Pancreas (tissue), 10 donors: Measurements from ENCODE around the gene ASS1. TPM values are rescaled to one million over a fixed set of nuclear protein-coding genes. Genes with fewer than 3 reads are reported as not detected.

Experiments used
- ATAC-seq, 4 donors: fragments of 200-7000 bp; cut with Tn5 transposase; one replicate each; pipeline versions ENCODE4 v1.8.0 to v1.9.1; 2020; ENCODE audit warnings: mild to moderate bottlenecking in 4 of 4, moderate library complexity in 4 of 4
- DNase-seq, 6 donors: peaks; one replicate each; pipeline ENCODE4 v3.0.0-alpha.2; 2020
- FAIRE-seq: peaks from 2 replicates; lab custom pipeline; 2012; peaks lifted over from hg19 to GRCh38; lab: Jason Lieb, UNC
- H3K27ac ChIP-seq, 4 donors: fragments of 200-600 bp; sonication (generic); 1 replicate in 3 of 4; 2 replicates in 1 of 4; pipeline versions ENCODE4 v1.5.0 to v1.8.0; 2020
- H3K27me3 ChIP-seq, 4 donors: fragments of 200-600 bp; one replicate each; pipeline ENCODE4 v1.8.0; 2021
- H3K36me3 ChIP-seq, 3 donors: fragments of 200-600 bp; sonication (generic) in 1 of 3; one replicate each; pipeline versions ENCODE4 v1.5.0 to v1.8.0; 2020 to 2021
- H3K4me1 ChIP-seq, 3 donors: fragments of 200-600 bp; one replicate each; pipeline ENCODE4 v1.8.0; 2021
- H3K4me3 ChIP-seq, 4 donors: fragments of 200-600 bp; sonication (generic) in 2 of 4; one replicate each; pipeline versions ENCODE4 v1.5.0 to v1.8.0; 2020 to 2021
- H3K9me3 ChIP-seq, 4 donors: fragments of 200-600 bp; one replicate each; pipeline ENCODE4 v1.8.0; 2021
- WGBS, 2 donors: extraction: QIAGEN DNeasy Blood & Tissue Kit; methylation state at CpG; one replicate each; pipeline ENCODE4 v1.1.7; 2013; 5-methylcytosine and 5-hydroxymethylcytosine counted together
- intact Hi-C, 3 donors: fragments of 100-400 bp; cut with DNase I; formaldehyde crosslinking; loops; one replicate each; pipeline versions ENCODE4 v1.11.1 to v1.14.2; 2022
- polyA plus RNA-seq, 2 donors: library from polyadenylated mRNA; stranded (reverse); fragments of 200-250 nt; gene quantifications; one replicate each; pipeline ENCODE4 v1.2.3, GENCODE V29; 2013
- total RNA-seq, 6 donors: library from RNA; stranded (reverse); fragmentation: NEBNext Ultra II Directional in 4 of 6; extraction: Animal tissue kit (Norgen Biotek cat#: 25700) in 4 of 6; gene quantifications; one replicate each; pipeline versions ENCODE4 v1.2.1 to v1.2.4, GENCODE V29; 2021 to 2023
- TF ChIP-seq, protein P1 (sequence below), 4 donors: fragments of 200-600 bp; sonication (generic) in 3 of 4; IDR thresholded peaks; one replicate each; pipeline versions ENCODE4 v1.5.0 to v1.8.0; 2021; ENCODE audit warnings: antibody characterized with exemption in 4 of 4
- donor health status: healthy with polysubstance abuse.
- donor health status: DM: no; HTN: no; CAD: no; lungs with moderate emphysema.
- donor health status: DM: no; HTN: no; CAD: no.
- donor health status: control.
- donor health status: control.
- donor health status: Bipolar disorder and iron deficiency.
- donor health status: DM: yes; HTN: yes; CAD: no.
- donor health status: DM: no; HTN: no; CAD: no.
- donor health status: DM: no; HTN: no; CAD: no.
- donor health status: DM: yes; HTN: yes; CAD: no.

ASS1 gene
- total and polyA plus RNA-seq, 8 donors, result 19.3 to 71.4 (median 27.1) TPM

- Histone ChIP-seq H3K4me1 (peaks cover 24 to 35% (median 24%) of the 10 kb centered on the region in 3 donors), H3K9me3 (no peaks in the 10 kb centered on the region), H3K27ac (peak overlapping the region in 2 of 4 donors; percentile 27 to 41), H3K27me3 (no peaks in the 10 kb centered on the region), H3K36me3 (no peaks in the 10 kb centered on the region), H3K4me3 (no peak overlapping the region)
- intact Hi-C loops, result no loop called here
- WGBS, 2 donors, result 19 to 26% methylated on average over 7 of the region's 7 CpGs
- peak; percentile 76 to 94 (median 86) for DNase-seq
- TF ChIP-seq, protein P1, sequence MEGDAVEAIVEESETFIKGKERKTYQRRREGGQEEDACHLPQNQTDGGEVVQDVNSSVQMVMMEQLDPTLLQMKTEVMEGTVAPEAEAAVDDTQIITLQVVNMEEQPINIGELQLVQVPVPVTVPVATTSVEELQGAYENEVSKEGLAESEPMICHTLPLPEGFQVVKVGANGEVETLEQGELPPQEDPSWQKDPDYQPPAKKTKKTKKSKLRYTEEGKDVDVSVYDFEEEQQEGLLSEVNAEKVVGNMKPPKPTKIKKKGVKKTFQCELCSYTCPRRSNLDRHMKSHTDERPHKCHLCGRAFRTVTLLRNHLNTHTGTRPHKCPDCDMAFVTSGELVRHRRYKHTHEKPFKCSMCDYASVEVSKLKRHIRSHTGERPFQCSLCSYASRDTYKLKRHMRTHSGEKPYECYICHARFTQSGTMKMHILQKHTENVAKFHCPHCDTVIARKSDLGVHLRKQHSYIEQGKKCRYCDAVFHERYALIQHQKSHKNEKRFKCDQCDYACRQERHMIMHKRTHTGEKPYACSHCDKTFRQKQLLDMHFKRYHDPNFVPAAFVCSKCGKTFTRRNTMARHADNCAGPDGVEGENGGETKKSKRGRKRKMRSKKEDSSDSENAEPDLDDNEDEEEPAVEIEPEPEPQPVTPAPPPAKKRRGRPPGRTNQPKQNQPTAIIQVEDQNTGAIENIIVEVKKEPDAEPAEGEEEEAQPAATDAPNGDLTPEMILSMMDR (IDR thresholded peaks at IDR 0.05), result no peak
- FAIRE-seq, result no peak
- ATAC-seq, result peak; percentile 38 to 64 (median 51)
These were observed 8.7 kb downstream of the ASS1 start for GRCh38 chr9:130453487-130453886.

- no peak for FAIRE-seq
- TF ChIP-seq, protein P1 (IDR thresholded peaks at IDR 0.05), result no peak
- H3K4me3 ChIP-seq, result no peak overlapping the region
- 89 to 91% methylated on average over 10 of the region's 10 CpGs for WGBS, 2 donors
- H3K27ac ChIP-seq, result peak overlapping the region in 2 of 4 donors; percentile 27 to 41
- H3K36me3 ChIP-seq, result no peaks in the 10 kb centered on the region
- ATAC-seq, result no peak
- intact Hi-C loops, result no loop called here
- peak in 2 of 6 donors; percentile 7 to 30 for DNase-seq
- no peaks in the 10 kb centered on the region for H3K27me3 ChIP-seq
- H3K4me1 ChIP-seq, result peaks cover 24 to 35% (median 24%) of the 10 kb centered on the region in 3 donors
- H3K9me3 ChIP-seq, result no peaks in the 10 kb centered on the region
These were observed 9.5 kb downstream of the ASS1 start for GRCh38 chr9:130454096-130454811.

DNA sequence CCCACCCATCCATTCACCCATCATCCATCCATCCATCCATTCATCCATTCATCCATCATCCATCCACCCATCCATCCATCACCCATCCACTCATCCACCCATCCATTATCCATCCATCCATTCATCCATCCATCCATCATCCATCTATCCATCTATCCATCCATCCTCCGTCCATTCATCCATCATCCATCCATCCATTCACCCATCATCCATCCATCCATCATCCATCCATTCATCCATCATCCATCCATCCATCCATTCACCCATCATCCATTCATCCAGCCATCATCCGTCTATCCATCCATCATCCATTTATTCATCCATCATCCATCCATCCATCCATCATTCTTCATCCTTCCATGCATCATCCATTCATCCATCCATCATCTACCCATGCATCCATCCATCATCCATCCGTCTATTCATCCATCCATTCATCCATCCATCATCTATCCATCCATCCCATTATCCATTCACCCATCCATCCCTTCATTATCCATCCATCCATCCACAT is 10.1 kb downstream of the ASS1 start:
- ATAC-seq (no peak), DNase-seq (no peak), FAIRE-seq (no peak)
- intact Hi-C loops, result no loop called here
- Histone ChIP-seq H3K4me3 (no peak overlapping the region), H3K36me3 (no peaks in the 10 kb centered on the region), H3K9me3 (no peaks in the 10 kb centered on the region), H3K27me3 (no peaks in the 10 kb centered on the region), H3K4me1 (peaks cover 24 to 34% (median 24%) of the 10 kb centered on the region in 3 donors), H3K27ac (no peak overlapping the region)
- WGBS, 2 donors, result 29 to 31% methylated on average over 3 of the region's 3 CpGs
- TF ChIP-seq, protein P1 (IDR thresholded peaks at IDR 0.05), result no peak

DNA sequence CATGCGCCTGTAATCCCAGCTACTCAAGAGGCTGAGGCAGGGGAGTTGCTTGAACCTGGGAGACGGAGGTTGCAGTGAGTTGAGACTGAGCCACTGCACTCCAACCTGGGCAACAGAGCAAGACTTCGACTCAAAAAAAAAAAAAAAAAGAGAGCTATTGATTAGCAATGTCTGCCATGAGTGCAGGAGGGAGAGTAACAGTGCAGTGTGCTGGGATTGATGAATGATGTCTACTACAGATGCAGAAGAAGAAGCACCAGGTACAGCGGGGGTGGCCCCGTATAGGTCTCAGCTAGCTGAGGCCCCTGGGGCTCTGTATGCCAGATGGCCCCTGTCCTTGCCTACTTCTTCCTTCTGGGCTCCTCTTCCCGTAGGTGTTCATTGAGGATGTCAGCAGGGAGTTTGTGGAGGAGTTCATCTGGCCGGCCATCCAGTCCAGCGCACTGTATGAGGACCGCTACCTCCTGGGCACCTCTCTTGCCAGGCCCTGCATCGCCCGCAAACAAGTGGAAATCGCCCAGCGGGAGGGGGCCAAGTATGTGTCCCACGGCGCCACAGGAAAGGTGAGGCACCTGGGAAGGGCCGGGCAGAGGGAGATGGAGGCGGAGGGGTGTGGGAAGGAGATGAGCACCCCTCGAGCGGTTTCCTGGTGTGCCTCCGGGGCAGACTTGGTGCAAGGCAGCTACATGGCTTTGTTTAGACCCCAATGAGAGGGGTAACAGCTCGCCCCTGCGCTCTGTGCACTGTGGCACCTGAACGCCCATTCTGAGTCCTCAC is 13.5 kb downstream of the ASS1 start:
- Histone ChIP-seq H3K36me3 (no peaks in the 10 kb centered on the region), H3K27me3 (no peaks in the 10 kb centered on the region), H3K9me3 (no peaks in the 10 kb centered on the region), H3K27ac (no peak overlapping the region), H3K4me3 (no peak overlapping the region), H3K4me1 (peaks cover 0 to 9% (median 7%) of the 10 kb centered on the region in 3 donors)
- TF ChIP-seq, protein P1 (IDR thresholded peaks at IDR 0.05), result no peak
- intact Hi-C loops, result no loop called here
- FAIRE-seq (no peak), ATAC-seq (no peak), DNase-seq (peak in 2 of 6 donors; percentile 21 to 57)
- WGBS, 2 donors, result 87 to 90% methylated on average over 23 of the region's 23 CpGs
